GM12865 (cell line): ENCODE measurements around the gene VPS37C.
"Not testable (repeated sequence)": the region's sequence is repeated elsewhere in the genome, so short reads cannot be mapped to it uniquely, and the experiment has no call there.

Experiments used
- DNase-seq: peaks from one replicate; pipeline ENCODE4 v3.0.0; 2010; ENCODE audit warnings: low read depth
- H3K4me3 ChIP-seq: 2 replicates; pipeline ENCODE4 v1.5.1; 2011; ENCODE audit warnings: mild to moderate bottlenecking, low read depth, low read length, control low read depth
- TF ChIP-seq, protein P1 (sequence below): IDR thresholded peaks from 2 replicates; pipeline ENCODE4 v1.5.1; 2011; ENCODE audit warnings: low read length, control low read depth, low read depth, inconsistent platforms; ENCODE audit not compliant: insufficient read depth; ENCODE audit errors: missing control alignments

Gene VPS37C

DNA sequence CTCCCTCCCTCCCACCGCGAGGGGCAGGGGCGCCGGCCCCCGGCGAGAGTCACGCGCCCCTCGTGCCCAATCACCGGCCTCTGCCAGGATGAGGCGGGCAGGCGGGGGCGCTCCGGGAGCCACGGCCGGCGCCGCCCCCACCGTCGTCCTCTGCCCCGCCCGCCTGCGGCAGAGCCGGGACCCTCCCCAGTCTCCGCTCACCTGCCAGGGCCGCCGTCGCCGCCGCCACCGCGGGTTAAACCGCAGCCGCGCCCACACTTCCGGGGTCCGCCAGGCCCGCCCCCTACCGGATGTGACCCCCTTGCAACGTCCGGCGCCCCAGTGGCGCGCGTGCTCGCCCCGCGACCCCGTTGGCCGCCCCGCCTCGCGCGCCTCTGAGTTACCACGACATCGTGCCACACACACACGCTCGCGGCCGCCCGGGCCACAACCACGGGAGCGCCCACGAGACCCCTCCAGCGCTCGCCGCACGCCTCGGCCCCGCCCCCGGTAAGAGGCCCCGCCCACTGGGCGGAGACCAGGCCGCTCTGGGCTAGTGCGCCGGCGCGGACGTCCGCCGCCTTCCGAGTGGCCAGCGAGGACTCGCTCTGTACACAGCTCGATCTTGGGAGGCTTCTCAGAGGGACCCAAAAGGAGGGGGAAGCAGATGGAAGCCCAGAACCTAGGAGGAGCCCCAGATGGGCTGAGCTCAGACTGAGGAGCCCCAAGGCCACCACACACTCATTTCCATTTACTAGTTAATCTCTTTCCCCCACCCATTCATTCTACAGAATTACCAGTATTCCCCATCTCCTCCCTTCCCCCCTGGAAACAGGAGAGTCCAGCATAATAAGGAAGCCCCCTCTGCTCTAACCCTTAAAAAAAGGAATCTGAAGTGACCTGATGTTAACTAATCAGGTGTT lies at the start of gene VPS37C:
TSS of gene VPS37C (minus strand) at position 237 of the 902 bp plus-strand sequence. CDS start 22,597 bp downstream, outside the sequence.
- peak within 1 kb of the TSS; percentile 87 for H3K4me3 ChIP-seq
- TF ChIP-seq, protein P1, sequence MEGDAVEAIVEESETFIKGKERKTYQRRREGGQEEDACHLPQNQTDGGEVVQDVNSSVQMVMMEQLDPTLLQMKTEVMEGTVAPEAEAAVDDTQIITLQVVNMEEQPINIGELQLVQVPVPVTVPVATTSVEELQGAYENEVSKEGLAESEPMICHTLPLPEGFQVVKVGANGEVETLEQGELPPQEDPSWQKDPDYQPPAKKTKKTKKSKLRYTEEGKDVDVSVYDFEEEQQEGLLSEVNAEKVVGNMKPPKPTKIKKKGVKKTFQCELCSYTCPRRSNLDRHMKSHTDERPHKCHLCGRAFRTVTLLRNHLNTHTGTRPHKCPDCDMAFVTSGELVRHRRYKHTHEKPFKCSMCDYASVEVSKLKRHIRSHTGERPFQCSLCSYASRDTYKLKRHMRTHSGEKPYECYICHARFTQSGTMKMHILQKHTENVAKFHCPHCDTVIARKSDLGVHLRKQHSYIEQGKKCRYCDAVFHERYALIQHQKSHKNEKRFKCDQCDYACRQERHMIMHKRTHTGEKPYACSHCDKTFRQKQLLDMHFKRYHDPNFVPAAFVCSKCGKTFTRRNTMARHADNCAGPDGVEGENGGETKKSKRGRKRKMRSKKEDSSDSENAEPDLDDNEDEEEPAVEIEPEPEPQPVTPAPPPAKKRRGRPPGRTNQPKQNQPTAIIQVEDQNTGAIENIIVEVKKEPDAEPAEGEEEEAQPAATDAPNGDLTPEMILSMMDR: peak; percentile 0
- DNase-seq: peak; percentile 98

DNA sequence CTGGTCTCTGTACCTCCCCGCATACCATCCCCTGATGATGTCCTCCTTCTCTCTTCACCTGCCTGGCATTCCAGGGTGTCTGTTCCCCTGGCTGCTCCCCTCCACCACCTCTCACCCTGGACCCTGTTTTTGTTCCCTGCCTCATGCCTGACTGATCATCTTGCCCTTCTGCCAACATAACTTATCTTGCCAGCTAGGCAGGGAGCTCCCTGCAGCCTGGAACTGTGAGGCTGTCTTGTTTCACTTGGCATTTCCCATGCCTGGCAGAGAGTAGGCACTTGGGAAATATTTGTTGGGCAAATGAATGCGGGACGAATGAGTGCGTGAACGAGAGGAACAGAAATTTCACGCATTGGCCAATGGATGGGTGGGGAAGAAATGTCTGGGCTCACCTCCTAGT lies 49.4 kb upstream of the VPS37C start:
- not testable (repeated sequence) for H3K4me3 ChIP-seq, DNase-seq

DNA sequence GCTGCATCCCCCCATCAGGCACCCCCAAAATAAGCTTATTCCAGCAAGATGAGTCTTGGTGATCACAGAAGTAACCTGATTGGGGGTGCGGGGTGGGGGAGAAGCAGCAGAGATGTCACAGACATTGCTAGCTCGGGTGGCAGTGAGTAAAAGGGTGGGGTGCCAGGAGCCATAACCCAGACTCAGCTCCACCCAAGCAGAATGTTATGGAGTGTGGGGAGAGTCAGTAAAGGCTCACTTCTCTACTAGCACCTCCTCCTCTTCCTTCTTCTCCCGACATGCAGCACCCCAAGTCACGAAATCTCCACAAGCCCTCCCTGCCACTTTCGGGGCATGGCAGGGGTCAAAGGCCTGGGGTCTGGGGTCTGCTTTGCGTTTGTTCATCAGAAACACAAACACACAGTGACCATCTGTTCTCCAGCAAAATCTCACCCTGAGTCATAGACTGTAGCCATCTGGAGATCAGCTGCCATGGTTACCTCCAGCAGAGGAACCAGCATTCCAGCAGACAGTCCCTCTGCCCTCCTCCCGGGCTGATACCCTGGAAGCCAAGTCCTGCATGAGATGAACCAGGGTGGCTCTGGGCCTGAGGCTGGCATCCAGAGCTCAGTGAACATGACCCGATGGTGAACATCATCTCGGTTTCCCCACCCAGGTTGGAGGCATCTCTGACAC lies 46.5 kb upstream of the VPS37C start:
- H3K4me3 ChIP-seq, DNase-seq: not testable (repeated sequence)

DNA sequence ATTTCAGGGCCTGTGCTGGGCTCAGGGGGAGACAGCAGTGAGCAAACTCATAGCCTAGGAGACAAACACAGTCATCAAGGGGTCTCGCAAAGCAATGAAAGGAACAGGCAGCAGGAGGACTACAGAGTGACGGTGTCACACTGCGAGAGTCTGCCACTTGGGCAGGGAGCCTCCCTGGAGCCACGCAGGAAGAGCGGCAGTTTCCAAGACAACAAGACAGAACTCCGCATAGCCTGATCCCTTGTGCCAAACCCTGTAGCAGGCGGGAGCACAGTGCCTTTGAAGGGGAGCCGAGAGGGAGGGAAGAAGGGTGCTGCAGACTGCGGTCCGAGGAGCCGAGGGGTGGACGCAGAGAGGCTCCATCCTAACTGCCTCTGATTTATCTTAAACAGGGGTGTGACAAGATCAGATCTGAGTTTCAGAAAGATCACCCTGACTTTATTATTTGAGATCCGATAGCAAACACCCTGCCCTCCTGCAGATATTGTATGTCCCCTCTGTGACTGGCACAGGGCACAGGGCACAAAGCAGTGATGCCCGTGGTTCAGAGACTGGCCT lies 43.4 kb upstream of the VPS37C start:
- DNase-seq, H3K4me3 ChIP-seq: not testable (repeated sequence)

DNA sequence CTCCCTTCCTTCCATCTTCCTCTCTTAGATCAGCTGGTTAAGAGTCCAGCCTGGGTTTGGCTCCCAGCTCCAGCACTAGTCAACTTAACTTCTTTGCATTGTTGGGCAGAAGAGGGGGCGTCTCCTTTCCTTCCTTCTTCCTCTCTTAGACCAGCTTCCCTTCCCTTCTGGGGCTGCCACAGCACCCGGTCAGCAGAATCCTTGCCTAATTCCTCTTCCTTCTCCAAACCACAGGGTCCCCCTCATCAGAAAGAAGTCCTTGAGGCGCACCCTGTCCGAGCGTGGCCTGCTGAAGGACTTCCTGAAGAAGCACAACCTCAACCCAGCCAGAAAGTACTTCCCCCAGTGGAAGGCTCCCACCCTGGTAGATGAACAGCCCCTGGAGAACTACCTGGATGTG lies 42.6 kb upstream of the VPS37C start:
- not testable (repeated sequence) for H3K4me3 ChIP-seq, DNase-seq

DNA sequence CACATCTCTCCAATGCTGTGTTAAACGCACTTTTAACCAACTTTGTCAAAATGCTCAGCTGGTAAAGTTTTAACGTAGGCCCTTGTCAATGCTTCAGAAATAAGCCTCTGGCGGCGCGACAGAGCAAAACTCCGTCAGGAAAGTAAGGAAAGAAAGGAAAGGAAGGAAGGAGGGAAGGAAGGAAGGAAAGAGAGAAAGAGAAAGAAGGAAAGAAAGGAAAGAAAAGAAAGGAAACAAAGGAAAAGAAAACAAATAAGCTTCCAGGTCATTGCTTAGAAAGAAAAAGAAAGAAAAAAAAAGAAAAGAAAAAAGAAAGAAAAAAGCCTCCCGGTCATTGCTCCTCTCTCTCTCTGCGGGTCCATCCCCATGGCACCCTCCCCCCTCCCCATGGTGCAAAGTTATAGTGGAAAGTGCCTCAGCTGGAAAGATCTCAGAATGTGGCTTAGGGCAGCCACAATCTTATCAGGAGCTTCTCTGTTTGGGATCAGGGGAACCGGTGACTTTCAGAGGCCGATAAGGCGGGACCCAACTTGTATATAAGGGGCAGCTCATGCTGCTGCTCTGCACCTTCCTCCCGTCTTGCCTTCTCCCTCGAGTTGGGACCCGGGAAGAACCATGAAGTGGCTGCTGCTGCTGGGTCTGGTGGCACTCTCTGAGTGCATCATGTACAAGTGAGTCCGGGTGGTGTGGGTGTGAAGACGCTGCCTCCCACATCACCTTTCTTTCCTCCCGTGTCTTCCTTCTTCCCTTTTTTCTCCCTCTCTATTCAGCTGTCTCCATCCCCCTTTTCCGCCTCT lies 41.9 kb upstream of the VPS37C start, which contains the start of gene PGA3:
TSS of gene PGA3 (plus strand) at position 566 of the 797 bp plus-strand sequence. CDS start at position 616, 50 bp downstream.
- not testable (repeated sequence) for DNase-seq, H3K4me3 ChIP-seq

DNA sequence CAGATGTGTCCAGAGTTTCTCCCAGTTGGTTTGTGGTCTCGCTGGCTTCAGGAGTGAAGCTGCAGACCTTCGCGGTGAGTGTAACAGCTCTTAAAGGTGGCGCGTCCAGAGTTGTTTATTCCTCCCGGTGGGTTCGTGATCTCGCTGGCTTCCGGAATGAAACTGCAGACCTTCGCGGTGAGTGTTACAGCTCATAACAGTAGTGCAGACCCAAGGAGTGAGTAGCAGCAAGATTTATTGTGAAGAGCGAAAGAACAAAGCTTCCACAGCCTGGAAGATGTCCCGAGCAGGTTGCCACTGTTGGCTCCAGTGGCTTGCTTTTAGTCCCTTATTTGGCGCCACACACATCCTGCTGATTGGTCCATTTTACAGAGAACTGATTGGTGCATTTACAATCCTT lies 40.2 kb upstream of the VPS37C start:
- H3K4me3 ChIP-seq: no peak overlapping the region
- peak; percentile 14 for DNase-seq
- TF ChIP-seq, protein P1: no peak

DNA sequence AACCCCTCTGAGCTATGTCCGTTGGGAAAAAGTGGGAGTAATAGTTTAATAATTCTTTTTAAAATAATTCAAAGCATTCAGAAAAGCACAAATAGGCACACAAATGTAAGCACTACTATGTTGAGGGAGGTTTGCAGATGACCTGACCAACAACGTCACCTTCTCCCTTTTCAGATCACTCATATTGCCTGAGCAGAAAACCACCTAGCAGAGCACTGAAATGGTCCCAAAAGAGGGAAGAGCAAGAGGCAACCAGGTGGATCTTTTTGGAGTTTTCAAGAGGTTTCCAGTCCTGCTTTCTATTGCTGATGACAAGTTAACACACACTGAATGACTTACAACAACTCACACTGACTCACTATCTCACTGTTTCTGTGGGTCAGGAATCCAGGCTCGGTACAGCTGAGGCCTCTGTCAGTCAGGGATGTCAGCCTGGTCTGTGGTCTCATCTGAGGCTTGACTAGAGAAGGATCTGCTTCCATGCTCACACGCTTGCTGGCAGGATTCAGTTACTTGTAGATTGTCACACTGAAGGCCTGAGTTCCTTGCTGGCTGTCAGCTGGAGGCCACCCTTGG lies 37.8 kb upstream of the VPS37C start:
- TF ChIP-seq, protein P1: no peak
- DNase-seq: no peak
- H3K4me3 ChIP-seq: no peak overlapping the region

DNA sequence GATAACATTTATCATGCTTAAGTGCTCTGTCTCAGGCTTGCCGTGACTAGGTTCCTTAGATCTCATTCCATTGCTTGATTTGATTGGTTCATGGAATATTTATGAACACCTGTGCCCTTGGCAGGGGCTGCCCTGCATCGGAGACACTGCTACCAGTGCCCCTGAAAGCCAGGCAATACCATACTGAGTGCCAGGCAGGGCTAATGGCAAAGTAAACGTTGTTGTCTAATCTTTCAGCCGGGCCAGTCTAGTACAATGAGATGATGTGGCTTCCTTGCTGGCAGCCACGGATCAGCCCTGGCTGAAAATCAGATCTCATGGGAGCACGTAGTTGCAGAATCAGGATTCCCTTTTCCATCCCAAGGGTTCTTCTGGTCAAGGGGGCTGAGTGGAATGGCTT lies 37.1 kb upstream of the VPS37C start:
- no peak for DNase-seq
- TF ChIP-seq, protein P1: no peak
- H3K4me3 ChIP-seq: no peak overlapping the region
